Measurements from ENCODE around the gene PANK2.

Gene PANK2

DNA sequence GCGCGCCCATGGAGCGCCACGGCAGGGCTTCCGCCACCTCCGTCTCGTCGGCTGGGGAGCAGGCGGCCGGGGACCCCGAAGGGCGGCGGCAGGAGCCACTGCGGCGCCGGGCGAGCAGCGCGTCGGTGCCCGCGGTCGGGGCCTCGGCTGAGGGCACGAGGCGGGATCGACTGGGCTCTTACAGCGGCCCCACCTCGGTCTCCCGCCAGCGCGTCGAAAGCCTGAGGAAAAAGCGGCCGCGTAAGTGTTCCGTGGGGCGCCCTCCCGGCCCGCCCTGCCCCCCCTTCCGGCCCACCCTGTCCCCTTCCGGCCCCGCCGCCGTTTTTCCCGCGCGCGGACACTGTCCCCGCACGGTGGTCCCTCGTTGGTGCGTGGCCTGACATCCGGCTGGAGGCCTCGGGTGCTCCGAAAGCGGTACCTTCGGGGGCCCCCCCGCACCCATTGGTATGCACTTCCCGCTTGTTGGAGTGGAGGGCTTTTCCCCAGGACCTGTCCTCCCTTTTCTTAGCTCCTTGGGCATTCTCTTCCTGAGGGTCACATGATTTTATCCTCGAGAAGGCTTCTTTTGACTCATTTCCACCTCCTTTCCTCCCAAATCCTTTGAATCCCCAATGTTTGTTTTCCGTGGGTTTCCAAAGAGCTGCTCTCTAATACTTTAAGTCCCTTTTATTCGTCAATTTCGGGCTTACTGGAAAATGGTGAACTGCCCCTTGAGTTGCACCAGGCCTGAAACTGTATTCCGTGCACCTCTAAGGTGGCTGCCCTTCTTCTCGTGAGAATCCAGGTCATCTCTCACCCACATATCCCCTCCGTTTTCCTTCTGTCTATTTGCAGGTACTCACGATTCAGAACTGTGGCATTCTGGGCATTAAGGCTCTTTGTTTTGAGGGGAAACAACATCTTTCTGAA lies 556 bp downstream of the PANK2 start:
- ChIA-PET POLR2A (ENCODE audit: low non-redundant PET) (no interaction called here), CTCF (interaction anchor here (0.6 to 0.7 kb wide), 3 partner anchors 21 to 860 kb away, joined by 3 to 5 read pairs (median 4); no protein-coding TSS in a partner anchor)
- TF ChIP-seq CTCF (conservative IDR thresholded peaks at IDR 0.05; ENCODE audit: low read depth): no peak
- DNase-seq (ENCODE audit: low spot score): peak; percentile 31
- H3K27ac ChIP-seq: peak overlapping the region; percentile 91

DNA sequence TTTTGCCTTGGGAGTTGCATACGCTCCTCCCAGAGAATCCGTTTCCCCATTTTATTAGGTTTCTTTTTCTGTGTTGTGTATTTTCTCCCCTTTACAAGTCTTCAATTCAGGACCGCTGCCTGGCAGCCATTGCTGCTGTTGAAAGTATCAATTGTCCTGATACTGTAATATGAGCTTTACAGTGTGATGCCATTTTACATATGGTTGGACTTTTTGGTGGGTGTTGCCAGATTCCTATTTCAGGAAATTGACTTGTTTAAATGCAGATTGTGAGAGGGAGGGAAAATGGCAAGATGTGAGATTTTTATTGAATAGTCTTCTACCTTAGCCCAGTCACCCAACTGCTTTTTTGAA lies 1.2 kb downstream of the PANK2 start:
- H3K27ac ChIP-seq: peak overlapping the region; percentile 91; the same call in 1 of the 2 replicates
- ChIA-PET POLR2A (ENCODE audit: low non-redundant PET) (no interaction called here), CTCF (interaction anchor here (0.6 to 0.7 kb wide), 2 partner anchors 20 to 860 kb away, joined by 3 to 4 read pairs; no protein-coding TSS in a partner anchor)
- DNase-seq (ENCODE audit: low spot score): peak; percentile 59
- no peak for TF ChIP-seq CTCF (conservative IDR thresholded peaks at IDR 0.05; ENCODE audit: low read depth)

DNA sequence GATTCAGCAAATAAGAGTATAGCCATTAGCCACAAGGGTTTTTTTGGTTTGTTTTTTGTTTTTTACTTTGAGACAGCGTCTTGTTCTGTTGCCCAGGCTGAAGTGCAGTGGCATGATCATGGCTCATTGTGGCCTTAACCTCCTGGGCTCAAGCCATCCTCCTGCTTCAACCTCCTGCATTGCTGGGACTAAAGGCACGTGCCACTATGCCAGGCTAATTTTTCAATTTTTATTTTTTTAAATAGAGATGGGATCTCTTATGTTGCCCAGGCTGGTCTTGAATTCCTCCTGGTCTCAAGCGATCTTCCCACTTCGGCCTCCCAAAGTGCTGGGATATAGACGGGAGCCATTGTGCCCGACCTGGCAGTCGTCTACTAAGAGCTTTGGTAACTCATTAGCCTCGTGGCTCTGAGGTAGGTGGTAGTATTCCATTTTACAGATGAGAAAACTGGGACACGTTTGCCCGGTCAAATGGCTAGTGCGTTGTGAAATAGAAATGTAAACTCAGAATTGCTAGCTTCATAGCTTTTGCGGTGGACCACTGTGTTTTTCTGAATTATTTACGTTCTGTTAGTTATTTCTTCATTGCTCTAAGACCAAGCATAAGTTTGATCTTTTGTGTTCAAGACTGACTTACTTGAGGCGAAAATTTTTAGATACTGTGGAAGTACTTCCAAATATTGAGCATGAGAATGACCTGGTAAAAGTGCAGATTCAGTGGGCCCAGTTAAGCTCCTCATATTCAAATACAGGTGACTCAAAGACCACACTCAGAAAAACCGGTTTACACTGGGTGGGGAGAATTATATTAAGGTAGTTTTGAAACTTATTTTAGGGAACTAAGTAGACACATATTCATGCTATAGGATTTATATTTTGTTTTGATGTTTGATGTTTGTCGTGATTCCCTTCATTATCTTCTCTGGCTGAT lies 2.1 kb downstream of the PANK2 start:
- H3K27ac ChIP-seq: peak overlapping the region; percentile 52
- ChIA-PET POLR2A (ENCODE audit: low non-redundant PET) (no interaction called here), CTCF (interaction anchor here (0.7 to 0.9 kb wide), 2 partner anchors 19 to 29 kb away, joined by 3 to 4 read pairs; no protein-coding TSS in a partner anchor)
- no peak for TF ChIP-seq CTCF (conservative IDR thresholded peaks at IDR 0.05; ENCODE audit: low read depth)
- no peak for DNase-seq (ENCODE audit: low spot score)

DNA sequence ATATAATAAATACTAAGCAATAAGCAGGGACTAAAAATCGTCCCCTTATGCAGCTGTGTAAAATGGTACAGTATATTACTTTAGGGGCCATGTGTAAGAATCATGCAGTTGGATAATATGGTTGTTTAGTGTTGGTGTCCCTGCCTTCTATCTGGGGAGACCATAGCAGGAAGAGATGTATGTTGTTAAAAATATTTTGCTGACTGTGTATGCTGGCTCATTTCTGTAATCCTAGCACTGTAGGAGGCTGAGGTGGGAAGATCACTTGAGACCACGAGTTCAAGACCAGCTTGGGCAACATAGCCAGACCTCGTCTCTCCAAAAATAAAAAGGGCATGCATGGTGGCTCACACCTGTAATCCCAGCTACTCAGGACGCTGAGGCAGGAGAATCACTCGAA lies 5.6 kb downstream of the PANK2 start:
- no peak for DNase-seq (ENCODE audit: low spot score)
- ChIA-PET POLR2A (ENCODE audit: low non-redundant PET) (no interaction called here), CTCF (no interaction called here)
- TF ChIP-seq CTCF (conservative IDR thresholded peaks at IDR 0.05; ENCODE audit: low read depth): no peak
- H3K27ac ChIP-seq: peak overlapping the region; percentile 67

DNA sequence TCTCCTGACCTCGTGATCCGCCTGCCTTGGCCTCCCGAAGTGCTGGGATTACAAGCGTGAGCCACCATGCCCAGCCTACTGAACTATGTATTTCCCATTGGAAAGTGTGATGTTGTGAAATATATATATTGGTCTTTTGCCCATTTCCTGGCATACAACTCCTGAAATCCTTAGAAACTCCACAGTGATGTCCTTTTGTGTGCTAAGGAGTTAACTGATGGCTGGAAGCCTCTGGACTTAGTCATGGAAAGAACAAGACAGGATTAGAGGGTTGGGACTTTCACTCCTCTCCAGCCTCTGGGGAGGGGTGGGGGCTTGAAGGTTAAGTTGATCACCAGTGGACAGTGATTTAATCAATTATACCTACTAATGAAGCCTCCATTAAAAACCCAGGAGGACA lies 7.1 kb downstream of the PANK2 start:
- POLR2A ChIA-PET (ENCODE audit: low non-redundant PET): no interaction called here
- DNase-seq (ENCODE audit: low spot score): no peak

More for the DNA sequence above, 7.1 kb downstream of the PANK2 start:
- CTCF ChIA-PET: no interaction called here
- peak overlapping the region; percentile 50 for H3K27ac ChIP-seq
- TF ChIP-seq CTCF (conservative IDR thresholded peaks at IDR 0.05; ENCODE audit: low read depth): no peak

All from RWPE1 (cell line).